ENCODE results near the gene MYH6.

- TF ChIP-seq EZH2 (IDR thresholded peaks at IDR 0.05; ENCODE audit: borderline replicate concordance, low read length): no peak
- TF ChIP-seq CTCF (IDR thresholded peaks at IDR 0.05; ENCODE audit: low read length): no peak
Measured at GRCh38 chr14:23423657-23424056, 15.6 kb upstream of the MYH6 start.
